Vagina (tissue), 2 donors: ENCODE data around the gene EAF2. TPM values are rescaled to one million over a fixed set of nuclear protein-coding genes. Genes with fewer than 3 reads are reported as not detected.

Experiments used
- DNase-seq, 2 donors: peaks; one replicate each; pipeline ENCODE4 v3.0.0-alpha.2; 2017; ENCODE audit errors: extremely low spot score in 2 of 2
- H3K27ac ChIP-seq: fragments of 200-600 bp; sonication (generic); one replicate; pipeline ENCODE4 v1.5.1; 2019
- H3K27me3 ChIP-seq: fragments of 200-600 bp; sonication (generic); one replicate; pipeline ENCODE4 v1.5.1; 2019
- H3K36me3 ChIP-seq, 2 donors: fragments of 200-600 bp; sonication (generic); one replicate each; pipeline ENCODE4 v1.5.1; 2017 to 2019
- H3K4me1 ChIP-seq: fragments of 200-600 bp; sonication (generic); one replicate; pipeline ENCODE4 v1.5.1; 2019
- H3K4me3 ChIP-seq, 2 donors: fragments of 200-600 bp; sonication (generic); 1 replicate in 1 of 2; 2 replicates in 1 of 2; pipeline ENCODE4 v1.5.1; 2016 to 2019
- H3K9me3 ChIP-seq: fragments of 200-600 bp; sonication (generic); one replicate; pipeline ENCODE4 v1.5.1; 2019
- CTCF ChIP-seq, 3 experiments: fragments of 450-650 bp in 2 of 3; fragments of 200-600 bp in 1 of 3; sonication (generic) in 1 of 3; IDR thresholded peaks; one replicate each; pipeline ENCODE4 v1.5.1; 2017 to 2019; ENCODE audit warnings: antibody characterized with exemption in 3 of 3, mild to moderate bottlenecking in 2 of 3, moderate library complexity in 2 of 3
- POLR2A ChIP-seq, 2 donors: fragments of 450-650 bp; IDR thresholded peaks; one replicate each; pipeline ENCODE4 v1.6.1; 2017; ENCODE audit warnings: antibody characterized with exemption in 2 of 2, mild to moderate bottlenecking in 2 of 2, moderate library complexity in 2 of 2
- POLR2AphosphoS5 ChIP-seq, 2 donors: sonication (generic); formaldehyde crosslinking; IDR thresholded peaks; one replicate each; pipeline ENCODE4 v1.9.0; 2017; ENCODE audit warnings: antibody characterized with exemption in 2 of 2, mild to moderate bottlenecking in 2 of 2, low read depth in 1 of 2; ENCODE audit not compliant: insufficient read depth in 1 of 2
- intact Hi-C: fragments of 100-400 bp; cut with DNase I; formaldehyde crosslinking; loops from one replicate; pipeline ENCODE4 v1.15.1; 2023
- total RNA-seq: library from RNA; depleted of rRNA; stranded (reverse); fragments of >200 nt; gene quantifications from one replicate; pipeline ENCODE4 v1.2.3, GENCODE V29; 2016

EAF2 gene
- total RNA-seq, 1 donor from 2014 or later = 2.2 TPM

GRCh38 chr3:121870717-121871116, 35.7 kb downstream of the EAF2 start:
- Histone ChIP-seq H3K27ac (no peak overlapping the region), H3K9me3 (no peaks in the 10 kb centered on the region), H3K4me3 (no peak overlapping the region), H3K36me3 (peaks cover 0 to 6% of the 10 kb centered on the region in 2 donors), H3K4me1 (no peaks in the 10 kb centered on the region), H3K27me3 (no peaks in the 10 kb centered on the region)
- DNase-seq = no peak
- intact Hi-C loops = no loop called here
- no peak for TF ChIP-seq POLR2A (IDR thresholded peaks at IDR 0.05)
- TF ChIP-seq CTCF (IDR thresholded peaks at IDR 0.05) = no peak
- no peak for TF ChIP-seq POLR2AphosphoS5 (IDR thresholded peaks at IDR 0.05; ENCODE audit: insufficient read depth in 1 of 2, low read depth in 1 of 2)

- Histone ChIP-seq H3K4me3 (no peak overlapping the region), H3K36me3 (peaks cover 0 to 6% of the 10 kb centered on the region in 2 donors), H3K4me1 (no peaks in the 10 kb centered on the region), H3K27ac (no peak overlapping the region), H3K27me3 (no peaks in the 10 kb centered on the region), H3K9me3 (no peaks in the 10 kb centered on the region)
- no peak for DNase-seq
- TF ChIP-seq CTCF (IDR thresholded peaks at IDR 0.05) (no peak), POLR2AphosphoS5 (IDR thresholded peaks at IDR 0.05; ENCODE audit: insufficient read depth in 1 of 2, low read depth in 1 of 2) (no peak)
- intact Hi-C loops = no loop called here
These were observed 36.4 kb downstream of the EAF2 start for GRCh38 chr3:121871430-121871829.

GRCh38 chr3:121878411-121878810, 43.4 kb downstream of the EAF2 start:
- TF ChIP-seq CTCF (IDR thresholded peaks at IDR 0.05) (no peak), POLR2A (IDR thresholded peaks at IDR 0.05) (no peak), POLR2AphosphoS5 (IDR thresholded peaks at IDR 0.05; ENCODE audit: insufficient read depth in 1 of 2, low read depth in 1 of 2) (no peak)
- Histone ChIP-seq H3K36me3 (peaks cover 0 to 3% of the 10 kb centered on the region in 2 donors), H3K27ac (no peak overlapping the region), H3K9me3 (no peaks in the 10 kb centered on the region), H3K27me3 (no peaks in the 10 kb centered on the region), H3K4me3 (no peak overlapping the region), H3K4me1 (no peaks in the 10 kb centered on the region)
- intact Hi-C loops = no loop called here
- DNase-seq = no peak

GRCh38 chr3:121883507-121883906, 48.5 kb downstream of the EAF2 start:
- intact Hi-C loops = no loop called here
- no peaks in the 10 kb centered on the region for H3K4me1 ChIP-seq
- H3K9me3 ChIP-seq = no peaks in the 10 kb centered on the region
- no peak for DNase-seq
- H3K27me3 ChIP-seq = no peaks in the 10 kb centered on the region
- TF ChIP-seq POLR2A (IDR thresholded peaks at IDR 0.05) (no peak), CTCF (IDR thresholded peaks at IDR 0.05) (no peak), POLR2AphosphoS5 (IDR thresholded peaks at IDR 0.05; ENCODE audit: insufficient read depth in 1 of 2, low read depth in 1 of 2) (no peak)
- no peak overlapping the region for H3K27ac ChIP-seq
- H3K36me3 ChIP-seq = no peaks in the 10 kb centered on the region
- H3K4me3 ChIP-seq = no peak overlapping the region

GRCh38 chr3:121885386-121885785, 50.4 kb downstream of the EAF2 start:
- H3K27me3 ChIP-seq = no peaks in the 10 kb centered on the region
- H3K27ac ChIP-seq = no peak overlapping the region
- no peak for DNase-seq
- H3K36me3 ChIP-seq = no peaks in the 10 kb centered on the region
- no peaks in the 10 kb centered on the region for H3K9me3 ChIP-seq
- H3K4me1 ChIP-seq = no peaks in the 10 kb centered on the region
- intact Hi-C loops = no loop called here
- TF ChIP-seq POLR2AphosphoS5 (IDR thresholded peaks at IDR 0.05; ENCODE audit: insufficient read depth in 1 of 2, low read depth in 1 of 2) (no peak), POLR2A (IDR thresholded peaks at IDR 0.05) (no peak), CTCF (IDR thresholded peaks at IDR 0.05) (no peak)
- H3K4me3 ChIP-seq = no peak overlapping the region
